Measurements from ENCODE around the gene GABRG3. TPM values are rescaled to one million over a fixed set of nuclear protein-coding genes. Genes with fewer than 3 reads are reported as not detected.

The GABRG3 gene
- total and polyA plus RNA-seq, 9 of the 15 experiments (the other 6 are each of a cell fraction or from before 2014, with no cell fraction given), result 4.0 to 15.1 (median 11.2) TPM

GRCh38 chr15:27574541-27575054 is 603.6 kb downstream of the GABRG3 start:
- H3K4me2 ChIP-seq (ENCODE audit: insufficient read depth, low read length), result no peak overlapping the region
- no peak overlapping the region for H3K4me3 ChIP-seq
- in situ Hi-C loops (cut with MboI) (no loop called here), intact Hi-C loops (cut with micrococcal nuclease) (no loop called here)
- H2AFZ ChIP-seq (ENCODE audit: low read depth, low read length), result no peak overlapping the region
- H3K36me3 ChIP-seq (ENCODE audit: control insufficient read depth, insufficient read depth, low read length), result no peaks in the 10 kb centered on the region
- no peak for DNase-seq (ENCODE audit: extremely low read depth in 1 of 4, low spot score in 3 of 4)
- no TSS peak for BruUV-seq (replicated peaks)
- H3K27ac ChIP-seq (ENCODE audit: extremely low read depth, low read depth, low read length), result no peak overlapping the region
- no peaks in the 10 kb centered on the region for H3K9me1 ChIP-seq (ENCODE audit: control insufficient read depth, insufficient read depth, low read length)
- H3K9me3 ChIP-seq (replicated peaks; ENCODE audit: control insufficient read depth, insufficient read depth, low read depth, low read length), result no peaks in the 10 kb centered on the region
- no peak overlapping the region for H3K9ac ChIP-seq (ENCODE audit: insufficient read depth in 1 of 2, low read depth in 2 of 2, low read length in 2 of 2)
- no peaks in the 10 kb centered on the region for H3K79me2 ChIP-seq (ENCODE audit: control insufficient read depth, insufficient read depth, low read length)
- POLR2A ChIA-PET, result no interaction called here
- TF ChIP-seq ARID3A (IDR thresholded peaks at IDR 0.05; ENCODE audit: borderline replicate concordance, low read depth, low read length), result no peak
- no peak for TF ChIP-seq NFATC3 (IDR thresholded peaks at IDR 0.05)
- TF ChIP-seq EP300 (IDR thresholded peaks at IDR 0.05; ENCODE audit: low read length), result no peak
- TF ChIP-seq CBX5 (IDR thresholded peaks at IDR 0.05; ENCODE audit: borderline replicate concordance, low read depth), result no peak
- TF ChIP-seq, protein P1, sequence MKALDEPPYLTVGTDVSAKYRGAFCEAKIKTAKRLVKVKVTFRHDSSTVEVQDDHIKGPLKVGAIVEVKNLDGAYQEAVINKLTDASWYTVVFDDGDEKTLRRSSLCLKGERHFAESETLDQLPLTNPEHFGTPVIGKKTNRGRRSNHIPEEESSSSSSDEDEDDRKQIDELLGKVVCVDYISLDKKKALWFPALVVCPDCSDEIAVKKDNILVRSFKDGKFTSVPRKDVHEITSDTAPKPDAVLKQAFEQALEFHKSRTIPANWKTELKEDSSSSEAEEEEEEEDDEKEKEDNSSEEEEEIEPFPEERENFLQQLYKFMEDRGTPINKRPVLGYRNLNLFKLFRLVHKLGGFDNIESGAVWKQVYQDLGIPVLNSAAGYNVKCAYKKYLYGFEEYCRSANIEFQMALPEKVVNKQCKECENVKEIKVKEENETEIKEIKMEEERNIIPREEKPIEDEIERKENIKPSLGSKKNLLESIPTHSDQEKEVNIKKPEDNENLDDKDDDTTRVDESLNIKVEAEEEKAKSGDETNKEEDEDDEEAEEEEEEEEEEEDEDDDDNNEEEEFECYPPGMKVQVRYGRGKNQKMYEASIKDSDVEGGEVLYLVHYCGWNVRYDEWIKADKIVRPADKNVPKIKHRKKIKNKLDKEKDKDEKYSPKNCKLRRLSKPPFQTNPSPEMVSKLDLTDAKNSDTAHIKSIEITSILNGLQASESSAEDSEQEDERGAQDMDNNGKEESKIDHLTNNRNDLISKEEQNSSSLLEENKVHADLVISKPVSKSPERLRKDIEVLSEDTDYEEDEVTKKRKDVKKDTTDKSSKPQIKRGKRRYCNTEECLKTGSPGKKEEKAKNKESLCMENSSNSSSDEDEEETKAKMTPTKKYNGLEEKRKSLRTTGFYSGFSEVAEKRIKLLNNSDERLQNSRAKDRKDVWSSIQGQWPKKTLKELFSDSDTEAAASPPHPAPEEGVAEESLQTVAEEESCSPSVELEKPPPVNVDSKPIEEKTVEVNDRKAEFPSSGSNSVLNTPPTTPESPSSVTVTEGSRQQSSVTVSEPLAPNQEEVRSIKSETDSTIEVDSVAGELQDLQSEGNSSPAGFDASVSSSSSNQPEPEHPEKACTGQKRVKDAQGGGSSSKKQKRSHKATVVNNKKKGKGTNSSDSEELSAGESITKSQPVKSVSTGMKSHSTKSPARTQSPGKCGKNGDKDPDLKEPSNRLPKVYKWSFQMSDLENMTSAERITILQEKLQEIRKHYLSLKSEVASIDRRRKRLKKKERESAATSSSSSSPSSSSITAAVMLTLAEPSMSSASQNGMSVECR (CRISPR knock-in tag; IDR thresholded peaks at IDR 0.05), result no peak
- WGBS (ENCODE audit: insufficient coverage, low coverage, missing lambda C conversion rate), result 18% methylated on average over 17 of the region's 20 CpGs
- CTCF ChIA-PET (ENCODE audit: low intra/inter-chr PET ratio), result no interaction called here
- FAIRE-seq, result no peak
- H3K27me3 ChIP-seq (ENCODE audit: control insufficient read depth in 2 of 2, insufficient read depth in 2 of 2, low read length in 2 of 2), result peaks cover 2 to 15% of the 10 kb centered on the region in 2 experiments; a peak in 3 of 5 replicates
- no peak for ATAC-seq
- peaks cover 0 to 3% of the 10 kb centered on the region in 2 experiments; a peak in 1 of 5 replicates for H3K4me1 ChIP-seq (replicated peaks in 1 of 2; ENCODE audit: control insufficient read depth in 2 of 2, insufficient read depth in 2 of 2, low read length in 2 of 2)
- H4K20me1 ChIP-seq (replicated peaks; ENCODE audit: control insufficient read depth, insufficient read depth, low read length), result no peaks in the 10 kb centered on the region

All from K562 (cell line).